Endometrial microvascular endothelial cells (primary cell): Measurements from ENCODE around the gene RBM42. TPM values are rescaled to one million over a fixed set of nuclear protein-coding genes. Genes with fewer than 3 reads are reported as not detected.

ENCODE experiments used
- in situ Hi-C: cut with HindIII; loops from 2 replicates; pipeline ENCODE4 v1.10.0; 2017; ENCODE audit warnings: low sequenced_read_pairs, low pct_unique_long_range_greater_than_20kb; ENCODE audit errors: inconsistent ontology term
- total RNA-seq: library from RNA; depleted of rRNA; stranded (reverse); fragments of >200 nt; gene quantifications from one replicate; pipeline ENCODE4 v1.2.3, GENCODE V29; 2015; ENCODE audit errors: inconsistent ontology term

RBM42 gene
- total RNA-seq, 1 donor from 2014 or later: 84.6 TPM

DNA sequence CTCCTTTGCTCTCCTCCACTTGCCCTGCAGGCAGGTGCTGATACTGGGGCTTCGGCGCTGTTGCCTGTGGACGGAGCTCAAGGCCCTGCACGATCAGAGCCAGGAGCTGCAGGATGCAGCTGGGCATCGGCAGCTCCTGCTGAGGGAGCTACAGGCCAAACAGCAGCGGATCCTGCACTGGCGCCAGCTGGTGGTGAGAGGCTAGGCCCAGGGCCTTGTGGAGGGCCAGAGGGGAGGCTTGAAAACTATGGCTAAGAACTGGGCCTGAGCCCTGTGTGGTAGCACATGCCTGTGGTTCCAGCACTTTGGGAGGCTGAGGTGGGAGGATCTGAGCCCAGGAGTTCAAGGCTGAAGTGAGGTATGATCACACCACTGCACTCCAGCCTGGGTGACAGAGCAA, 10.0 kb upstream of the RBM42 start:
- in situ Hi-C loops: no loop called here

DNA sequence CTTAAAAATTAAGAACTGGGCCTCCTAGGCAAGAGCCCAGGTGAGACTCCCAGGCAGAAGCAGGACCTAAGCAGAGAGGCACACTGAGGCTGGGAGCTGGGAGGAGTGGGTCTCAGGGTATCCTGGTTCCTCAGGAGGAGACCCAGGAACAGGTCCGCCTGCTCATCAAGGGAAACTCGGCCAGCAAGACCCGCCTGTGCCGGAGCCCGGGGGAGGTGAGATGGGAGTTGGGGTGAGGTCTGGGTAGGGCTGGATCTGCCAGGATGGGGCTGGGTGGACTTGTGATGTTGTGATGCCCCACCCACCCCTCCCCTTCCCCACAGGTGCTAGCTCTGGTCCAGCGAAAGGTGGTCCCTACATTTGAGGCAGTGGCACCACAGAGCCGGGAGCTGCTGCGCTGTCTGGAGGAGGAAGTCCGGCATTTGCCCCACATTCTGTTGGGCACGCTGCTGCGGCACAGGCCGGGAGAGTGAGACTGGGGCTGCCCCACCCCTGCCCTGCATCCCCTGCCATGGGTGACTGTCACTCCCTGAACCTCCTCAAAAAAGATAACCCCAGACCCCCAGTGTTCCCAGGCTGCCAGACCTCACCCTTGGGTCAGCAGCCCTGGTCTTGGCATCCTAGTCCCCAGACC, 9.4 kb upstream of the RBM42 start:
- in situ Hi-C loops: no loop called here

DNA sequence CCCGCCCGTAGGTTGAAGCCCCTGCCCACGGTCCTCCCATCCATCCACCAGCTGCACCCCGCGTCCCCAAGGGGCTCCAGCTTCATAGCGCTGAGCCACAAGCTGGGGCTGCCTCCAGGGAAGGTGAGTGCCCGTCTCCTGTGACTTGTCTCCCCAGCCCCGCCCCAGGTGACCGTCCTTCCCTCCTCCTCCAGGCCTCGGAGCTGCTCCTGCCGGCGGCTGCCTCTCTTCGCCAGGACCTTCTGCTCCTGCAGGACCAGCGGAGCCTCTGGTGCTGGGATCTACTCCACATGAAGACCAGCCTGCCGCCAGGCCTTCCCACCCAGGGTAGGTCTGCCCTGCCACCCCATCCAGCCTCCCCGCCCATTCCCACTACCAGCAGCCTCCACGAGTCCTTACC, 8.8 kb upstream of the RBM42 start:
- in situ Hi-C loops: no loop called here

DNA sequence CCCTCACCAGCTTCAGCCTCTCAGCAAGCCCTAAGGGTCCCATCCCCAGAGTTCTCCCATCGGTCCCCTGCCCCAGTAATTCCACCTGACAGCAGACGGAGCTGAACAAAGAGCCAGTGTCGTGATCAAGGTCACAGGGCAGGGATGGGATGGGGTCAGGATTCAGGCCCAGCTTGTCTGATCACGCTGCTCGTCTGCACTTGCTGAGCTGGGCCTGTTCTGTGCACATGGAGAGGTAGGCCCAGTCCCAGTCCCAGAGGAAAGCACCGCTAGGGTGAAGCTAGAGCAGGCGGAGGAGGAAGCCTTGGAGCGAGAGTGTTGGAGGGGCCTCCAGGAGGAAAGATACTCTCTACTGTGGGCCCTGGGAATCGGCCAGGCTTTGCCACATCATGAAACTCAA, 7.1 kb upstream of the RBM42 start:
- in situ Hi-C loops: no loop called here

DNA sequence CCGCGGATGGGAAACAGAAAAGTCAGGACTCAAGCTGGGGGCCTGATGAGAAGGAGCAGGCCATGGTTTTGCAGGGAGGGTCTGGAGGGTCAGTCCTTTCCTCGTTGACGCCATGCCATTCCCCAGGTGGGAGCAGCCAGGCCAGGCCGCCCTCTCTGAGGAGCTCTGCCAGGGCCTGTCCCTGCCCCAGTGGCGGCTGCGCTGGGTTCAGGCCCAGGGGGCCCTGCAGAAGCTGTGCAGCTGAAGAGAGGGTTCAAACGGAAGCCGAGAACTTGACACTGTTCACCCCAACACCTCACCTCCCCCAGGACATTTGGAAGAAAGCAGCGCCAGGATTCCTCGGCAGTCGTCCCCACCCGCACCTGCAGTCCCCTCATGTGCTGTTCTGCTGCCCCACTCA, 6.1 kb upstream of the RBM42 start:
- in situ Hi-C loops: no loop called here

DNA sequence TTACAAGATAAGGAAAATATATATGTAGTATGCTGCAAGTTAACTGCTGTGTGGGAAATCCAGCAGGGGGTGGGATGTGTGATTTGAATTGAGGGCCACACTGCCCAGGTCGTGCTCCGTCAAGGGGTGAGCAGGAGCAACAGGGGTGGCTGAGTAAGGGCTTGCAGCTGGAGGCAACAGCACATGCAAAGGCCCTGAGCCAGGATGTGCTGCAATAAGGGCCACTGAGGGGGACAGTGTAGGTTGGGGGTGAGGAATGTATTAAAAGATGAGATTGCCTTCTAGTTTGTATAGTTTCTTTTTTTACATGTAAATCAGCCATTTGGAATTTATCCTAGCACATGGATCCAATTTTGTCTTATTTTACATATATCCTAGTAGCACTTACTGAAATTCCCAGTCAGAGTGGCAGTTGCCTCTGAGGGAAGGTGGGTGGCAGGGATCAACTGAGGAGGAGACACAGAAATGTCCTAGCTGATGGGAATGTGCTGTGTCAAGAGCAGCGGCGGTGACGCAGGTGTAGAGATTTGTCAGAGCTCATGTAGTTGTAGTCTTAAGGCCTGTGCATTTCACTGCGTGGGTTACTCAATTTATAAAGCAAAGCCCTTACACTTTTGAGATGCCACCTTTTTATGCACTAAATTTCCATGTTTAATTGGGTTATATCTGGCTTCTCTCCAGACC, 5.4 kb upstream of the RBM42 start:
- in situ Hi-C loops: no loop called here

DNA sequence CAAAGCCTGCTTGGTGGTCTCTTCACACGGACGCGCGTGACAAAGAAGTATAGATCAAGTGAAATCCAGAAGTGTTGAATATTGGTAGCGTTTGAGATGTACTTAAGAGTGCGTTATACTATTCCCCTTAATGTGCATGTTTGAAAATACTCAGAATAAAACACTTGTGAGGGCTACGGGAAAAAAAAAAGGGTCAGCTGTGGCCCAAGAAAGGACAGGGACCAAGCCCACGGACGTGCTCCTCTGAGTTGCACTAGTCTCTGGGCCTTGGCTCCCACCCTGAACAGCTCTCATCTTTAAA, 622 bp upstream of the RBM42 start:
- in situ Hi-C loops: no loop called here

DNA sequence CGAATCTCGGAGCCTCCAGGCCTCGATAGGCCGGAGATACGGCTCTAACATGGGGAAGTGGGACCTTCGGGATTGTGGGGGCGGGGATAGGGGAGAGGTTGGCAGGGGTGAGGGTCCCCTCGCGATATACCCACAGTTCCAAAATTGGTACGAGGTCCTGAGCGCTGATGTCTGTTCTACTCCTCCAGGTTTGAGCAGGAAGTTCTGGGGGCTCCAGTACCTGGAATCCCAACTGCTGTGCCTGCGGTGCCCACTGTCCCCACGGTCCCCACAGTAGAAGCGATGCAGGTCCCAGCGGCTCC, 447 bp downstream of the RBM42 start:
- in situ Hi-C loops: no loop called here

DNA sequence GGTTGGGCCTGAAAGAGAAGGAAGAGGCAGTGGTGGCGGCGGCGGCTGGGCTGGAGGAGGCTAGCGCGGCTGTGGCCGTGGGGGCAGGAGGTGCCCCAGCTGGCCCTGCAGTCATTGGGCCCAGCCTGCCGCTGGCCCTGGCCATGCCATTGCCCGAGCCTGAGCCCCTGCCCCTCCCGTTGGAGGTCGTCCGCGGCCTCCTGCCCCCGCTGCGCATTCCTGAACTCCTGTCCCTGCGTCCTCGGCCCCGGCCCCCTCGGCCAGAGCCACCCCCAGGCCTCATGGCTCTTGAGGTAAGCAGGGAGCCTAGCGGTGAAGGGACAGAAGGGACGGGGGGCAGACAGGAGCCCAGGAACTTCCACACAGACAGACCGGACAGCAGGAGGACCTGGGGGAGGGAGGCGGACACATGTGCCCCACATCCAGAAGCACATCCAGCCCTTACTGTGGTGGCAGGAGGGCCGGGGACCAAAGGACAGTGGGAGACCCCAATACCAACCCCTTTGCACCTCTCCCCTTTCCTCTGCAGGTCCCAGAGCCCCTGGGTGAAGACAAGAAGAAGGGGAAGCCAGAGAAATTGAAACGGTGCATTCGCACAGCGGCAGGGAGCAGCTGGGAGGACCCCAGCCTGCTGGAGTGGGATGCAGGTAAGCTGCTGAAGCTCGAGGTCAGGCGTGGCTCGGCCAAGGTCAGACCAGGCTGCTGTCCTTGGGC, 5.0 kb downstream of the RBM42 start:
- in situ Hi-C loops: no loop called here

DNA sequence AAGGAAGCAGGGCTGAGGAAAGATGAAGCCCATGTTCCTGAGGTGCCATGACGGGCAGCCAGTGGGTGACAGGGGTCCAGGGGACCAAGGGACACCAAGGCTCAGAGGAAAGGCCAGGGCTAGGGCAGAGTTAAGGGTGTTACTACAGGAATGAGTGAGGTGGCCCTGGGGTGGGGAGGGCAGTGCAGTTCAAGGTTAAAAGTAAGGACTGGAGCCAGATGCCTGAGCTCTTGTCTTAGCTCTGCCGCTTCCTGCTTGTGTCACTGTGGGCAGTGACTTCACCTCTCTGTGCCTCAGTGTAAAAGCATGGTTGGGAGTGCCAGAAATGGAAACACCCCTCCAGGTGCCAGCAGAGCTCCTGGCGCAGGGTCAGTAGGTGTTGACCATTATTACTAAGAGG, 7.8 kb downstream of the RBM42 start:
- in situ Hi-C loops: no loop called here

DNA sequence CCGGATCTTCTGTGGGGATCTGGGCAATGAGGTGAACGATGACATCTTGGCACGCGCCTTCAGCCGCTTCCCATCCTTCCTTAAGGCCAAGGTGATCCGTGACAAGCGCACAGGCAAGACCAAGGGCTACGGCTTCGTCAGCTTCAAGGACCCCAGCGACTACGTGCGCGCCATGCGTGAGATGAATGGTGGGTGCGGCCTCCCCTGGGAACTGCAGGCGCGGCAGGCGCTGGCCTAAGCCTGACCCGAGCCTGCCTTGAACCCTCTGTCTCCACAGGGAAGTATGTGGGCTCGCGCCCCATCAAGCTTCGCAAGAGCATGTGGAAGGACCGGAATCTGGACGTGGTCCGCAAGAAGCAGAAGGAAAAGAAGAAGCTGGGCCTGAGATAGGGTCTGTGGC, 8.3 kb downstream of the RBM42 start:
- in situ Hi-C loops: no loop called here

DNA sequence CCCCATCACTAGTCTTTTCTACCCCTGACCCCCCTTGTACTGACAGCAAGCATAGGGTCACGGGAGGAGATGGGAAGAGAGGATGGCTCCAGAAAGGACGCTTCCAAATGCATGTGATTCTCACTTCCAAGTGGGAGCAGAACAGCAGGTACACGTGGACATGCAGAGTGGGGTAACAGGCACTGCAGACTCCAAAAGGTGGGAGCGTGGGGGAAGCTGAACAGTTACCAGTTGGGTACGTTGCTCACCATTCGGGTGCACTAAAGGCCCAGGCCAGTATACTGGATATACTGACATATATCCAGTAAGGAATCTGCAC, 10.4 kb downstream of the RBM42 start:
- in situ Hi-C loops: no loop called here

DNA sequence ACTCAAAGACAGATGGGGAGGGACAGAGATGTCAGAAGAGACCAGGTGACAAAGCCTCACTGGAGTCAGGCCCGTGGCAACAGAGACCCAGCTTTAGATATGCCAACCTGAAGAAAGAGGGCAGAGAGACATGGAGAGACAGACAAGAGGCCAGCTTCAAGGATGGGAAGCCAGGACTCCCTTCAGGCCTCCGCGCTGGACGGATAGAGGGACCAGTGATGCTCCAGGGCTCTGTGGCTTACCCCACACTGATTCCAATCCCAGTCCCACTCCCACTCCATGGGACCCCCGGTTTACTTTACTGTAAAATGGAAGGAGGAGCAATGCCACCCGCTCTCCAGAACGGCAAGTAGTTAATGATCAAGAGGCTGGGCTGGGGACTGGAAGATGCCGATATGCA, 11.0 kb downstream of the RBM42 start:
- in situ Hi-C loops: no loop called here

DNA sequence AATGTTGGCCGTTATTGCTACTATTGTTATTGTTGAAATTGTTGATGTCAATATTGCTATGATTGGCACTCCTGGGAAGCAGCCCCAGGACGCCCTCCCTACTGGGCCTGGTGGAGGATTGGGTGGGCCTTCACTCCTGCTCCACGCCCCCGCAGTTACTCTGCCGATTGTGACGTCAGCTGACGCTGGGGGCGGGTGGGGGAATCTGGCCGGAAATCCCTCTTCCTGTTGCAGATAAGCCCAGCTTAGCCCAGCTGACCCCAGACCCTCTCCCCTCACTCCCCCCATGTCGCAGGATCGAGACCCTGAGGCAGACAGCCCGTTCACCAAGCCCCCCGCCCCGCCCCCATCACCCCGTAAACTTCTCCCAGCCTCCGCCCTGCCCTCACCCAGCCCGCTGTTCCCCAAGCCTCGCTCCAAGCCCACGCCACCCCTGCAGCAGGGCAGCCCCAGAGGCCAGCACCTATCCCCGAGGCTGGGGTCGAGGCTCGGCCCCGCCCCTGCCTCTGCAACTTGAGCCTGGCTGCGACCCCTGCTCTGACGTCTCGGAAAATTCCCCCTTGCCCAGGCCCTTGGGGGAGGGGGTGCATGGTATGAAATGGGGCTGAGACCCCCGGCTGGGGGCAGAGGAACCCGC, 12.8 kb downstream of the RBM42 start, which contains the start of gene ETV2:
Gene ETV2 (plus strand): TSS at position 231 of the 637 bp plus-strand sequence. CDS start 716 bp downstream, outside the sequence.
- in situ Hi-C loops: no loop called here

DNA sequence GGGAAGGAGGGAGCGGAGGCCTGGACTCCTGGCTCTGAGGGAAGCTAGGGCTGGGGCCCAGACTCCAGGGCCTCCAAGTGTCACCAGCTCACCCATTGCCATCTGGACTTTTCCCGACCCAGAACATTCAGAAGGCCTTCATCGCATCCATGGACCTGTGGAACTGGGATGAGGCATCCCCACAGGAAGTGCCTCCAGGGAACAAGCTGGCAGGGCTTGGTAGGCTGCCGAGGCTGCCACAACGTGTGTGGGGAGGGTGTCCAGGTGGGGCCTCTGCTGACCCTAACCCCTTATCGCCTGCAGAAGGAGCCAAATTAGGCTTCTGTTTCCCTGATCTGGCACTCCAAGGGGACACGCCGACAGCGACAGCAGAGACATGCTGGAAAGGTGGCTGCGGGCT, 13.5 kb downstream of the RBM42 start:
- in situ Hi-C loops: no loop called here

DNA sequence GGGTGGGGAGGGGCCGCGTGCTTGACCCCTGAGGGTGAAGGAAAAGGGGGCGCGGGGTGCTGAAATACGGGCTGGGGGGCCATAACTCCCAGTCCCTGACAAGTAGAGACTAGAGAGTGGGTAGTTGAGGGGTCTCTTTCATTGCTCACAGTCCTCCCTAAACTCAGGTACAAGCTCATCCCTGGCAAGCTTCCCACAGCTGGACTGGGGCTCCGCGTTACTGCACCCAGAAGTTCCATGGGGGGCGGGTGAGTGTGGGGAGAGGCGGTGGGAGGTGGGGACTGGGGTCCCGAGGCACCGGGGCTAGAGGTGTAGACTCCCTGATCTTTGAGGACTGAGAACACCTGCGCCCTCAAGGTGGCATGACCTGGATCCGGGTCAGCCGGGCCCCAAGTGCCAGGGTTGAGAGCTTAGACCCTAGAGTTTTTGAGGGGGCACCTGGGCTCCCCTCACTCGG, 14.0 kb downstream of the RBM42 start:
- in situ Hi-C loops: no loop called here

DNA sequence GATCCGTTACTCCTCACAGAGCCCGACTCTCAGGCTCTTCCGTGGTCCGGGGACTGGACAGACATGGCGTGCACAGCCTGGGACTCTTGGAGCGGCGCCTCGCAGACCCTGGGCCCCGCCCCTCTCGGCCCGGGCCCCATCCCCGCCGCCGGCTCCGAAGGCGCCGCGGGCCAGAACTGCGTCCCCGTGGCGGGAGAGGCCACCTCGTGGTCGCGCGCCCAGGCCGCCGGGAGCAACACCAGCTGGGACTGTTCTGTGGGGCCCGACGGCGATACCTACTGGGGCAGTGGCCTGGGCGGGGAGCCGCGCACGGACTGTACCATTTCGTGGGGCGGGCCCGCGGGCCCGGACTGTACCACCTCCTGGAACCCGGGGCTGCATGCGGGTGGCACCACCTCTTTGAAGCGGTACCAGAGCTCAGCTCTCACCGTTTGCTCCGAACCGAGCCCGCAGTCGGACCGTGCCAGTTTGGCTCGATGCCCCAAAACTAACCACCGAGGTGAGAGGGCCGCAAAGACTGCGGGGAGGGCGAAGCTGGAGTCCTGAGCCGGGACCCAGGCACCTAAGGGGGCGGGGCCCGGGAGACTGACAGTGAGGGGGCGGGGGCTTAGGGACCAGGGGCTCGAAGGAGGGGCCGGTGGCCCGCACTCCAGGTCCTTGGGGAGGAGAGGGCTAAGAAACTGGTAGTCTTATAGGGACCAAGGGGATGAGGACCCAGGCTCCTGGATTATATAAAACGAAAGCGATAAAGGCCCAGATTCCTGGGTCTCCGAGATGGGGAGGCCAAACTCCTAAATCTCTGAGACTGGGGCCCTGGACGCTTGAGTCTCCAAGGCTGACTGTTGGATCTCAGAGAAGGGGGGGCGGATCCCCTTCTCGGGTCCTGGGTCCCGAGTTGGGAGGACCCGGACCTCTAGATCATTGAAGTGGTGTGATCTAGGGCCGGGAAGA, 14.7 kb downstream of the RBM42 start:
- in situ Hi-C loops: no loop called here

DNA sequence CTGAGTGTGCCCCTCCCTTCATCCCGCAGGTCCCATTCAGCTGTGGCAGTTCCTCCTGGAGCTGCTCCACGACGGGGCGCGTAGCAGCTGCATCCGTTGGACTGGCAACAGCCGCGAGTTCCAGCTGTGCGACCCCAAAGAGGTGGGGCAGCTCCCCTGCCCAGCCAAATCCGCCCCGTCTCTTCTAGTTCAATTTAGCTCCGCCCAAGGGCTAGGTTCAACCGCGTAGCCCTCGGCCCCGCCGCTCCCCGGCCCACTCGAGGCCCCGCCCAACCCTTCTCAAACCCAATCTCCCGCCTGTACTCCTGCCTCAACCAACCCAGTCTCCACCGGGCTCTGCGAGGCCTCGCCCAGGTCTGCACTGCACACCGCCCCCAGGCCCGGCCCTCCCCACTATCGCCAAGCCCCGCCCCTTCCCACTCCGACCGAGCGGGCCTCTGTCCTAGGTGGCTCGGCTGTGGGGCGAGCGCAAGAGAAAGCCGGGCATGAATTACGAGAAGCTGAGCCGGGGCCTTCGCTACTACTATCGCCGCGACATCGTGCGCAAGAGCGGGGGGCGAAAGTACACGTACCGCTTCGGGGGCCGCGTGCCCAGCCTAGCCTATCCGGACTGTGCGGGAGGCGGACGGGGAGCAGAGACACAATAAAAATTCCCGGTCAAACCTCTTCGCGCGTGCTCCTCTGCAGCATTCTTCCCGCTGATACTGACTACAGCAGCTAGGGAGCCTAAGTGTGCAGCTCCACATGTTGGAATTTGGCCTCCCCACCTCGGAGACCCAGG, 15.6 kb downstream of the RBM42 start:
- in situ Hi-C loops: no loop called here
